A549 (cell line): ENCODE results near the gene TYW5. TPM values are rescaled to one million over a fixed set of nuclear protein-coding genes. Genes with fewer than 3 reads are reported as not detected.

Experiments used
- ATAC-seq, 2 experiments: fragments of 200-7000 bp in 1 of 2; fragments of >200 bp in 1 of 2; cut with Nextera tagmentation in 1 of 2; cut with Tn5 transposase in 1 of 2; 3 replicates each; pipeline versions ENCODE4 v1.8.0 to v1.9.1; 2018 to 2020; ENCODE audit warnings: mild to moderate bottlenecking in 1 of 2, moderate library complexity in 1 of 2
- CTCF ChIA-PET: fragments of 300-600 bp; sonication (Branson Sonifier 250); formaldehyde crosslinking; extraction: SDS; loops from one replicate; lab custom pipeline; 2021; ENCODE audit warnings: antibody characterized with exemption, inconsistent platforms; lab: Yijun Ruan, JAX
- POLR2A ChIA-PET: fragments of 350-600 bp; formaldehyde crosslinking; extraction: SDS; loops from one replicate; lab custom pipeline; 2021; ENCODE audit warnings: antibody characterized with exemption, inconsistent platforms; lab: Yijun Ruan, JAX
- DNase-seq, 2 experiments: peaks; one replicate each; pipeline versions ENCODE4 v3.0.0 to v3.0.0-alpha.2; 2011 to 2016; ENCODE audit warnings: low read depth in 1 of 2, low spot score in 1 of 2
- FAIRE-seq: peaks from 2 replicates; lab custom pipeline; 2011; peaks lifted over from hg19 to GRCh38; lab: Jason Lieb, UNC
- H3K27ac ChIP-seq, 2 experiments: fragments of >200 bp; sonication (Bioruptor Twin); formaldehyde crosslinking; 3 replicates each; pipeline ENCODE4 v1.5.1; 2016 to 2017
- H3K4me1 ChIP-seq: fragments of >200 bp; sonication (Bioruptor Twin); formaldehyde crosslinking; 3 replicates; pipeline ENCODE4 v1.6.1; 2016
- H3K4me2 ChIP-seq: fragments of >200 bp; sonication (Bioruptor Twin); formaldehyde crosslinking; 3 replicates; pipeline ENCODE4 v1.6.1; 2016
- H3K4me3 ChIP-seq: fragments of >200 bp; sonication (Bioruptor Twin); formaldehyde crosslinking; 3 replicates; pipeline ENCODE4 v1.5.1; 2016
- H3K9me3 ChIP-seq: fragments of >200 bp; sonication (Bioruptor Twin); formaldehyde crosslinking; 3 replicates; pipeline ENCODE4 v1.6.1; 2016
- ATOH8 ChIP-seq: fragments of 250-450 bp; sonication (Bioruptor Pico); IDR thresholded peaks from 2 replicates; pipeline ENCODE4 v1.5.0; 2020; ENCODE audit warnings: low read depth, mild to moderate bottlenecking, moderate library complexity
- BCL3 ChIP-seq: fragments of >200 bp; sonication (Bioruptor Twin); formaldehyde crosslinking; IDR thresholded peaks from 3 replicates; pipeline ENCODE4 v1.6.1; 2016
- CHD2 ChIP-seq: fragments of 150-350 bp; IDR thresholded peaks from 2 replicates; pipeline ENCODE4 v1.6.1; 2014; ENCODE audit warnings: low read length; ENCODE audit not compliant: partially characterized antibody
- E2F6 ChIP-seq: IDR thresholded peaks from 2 replicates; pipeline ENCODE4 v1.6.1; 2012; ENCODE audit warnings: low read depth, borderline replicate concordance
- EP300 ChIP-seq, 2 experiments: fragments of >200 bp; sonication (Bioruptor Twin); formaldehyde crosslinking; IDR thresholded peaks; 2 replicates in 1 of 2; 3 replicates in 1 of 2; pipeline ENCODE4 v1.6.1; 2016 to 2017
- FOXS1 ChIP-seq: fragments of 250-450 bp; sonication (Bioruptor Pico); IDR thresholded peaks from 2 replicates; pipeline ENCODE4 v1.5.0; 2020; ENCODE audit warnings: mild to moderate bottlenecking, moderate library complexity
- GATA3 ChIP-seq: IDR thresholded peaks from 2 replicates; pipeline ENCODE4 v1.6.1; 2012; ENCODE audit warnings: borderline replicate concordance
- HDAC2 ChIP-seq: fragments of 200-600 bp; sonication (generic); IDR thresholded peaks from 2 replicates; pipeline ENCODE4 v1.6.1; 2016
- HES2 ChIP-seq: fragments of >200 bp; sonication (Bioruptor Twin); formaldehyde crosslinking; IDR thresholded peaks from 2 replicates; pipeline ENCODE4 v1.6.1; 2016
- HMGXB4 ChIP-seq: fragments of 250-450 bp; sonication (Bioruptor Pico); IDR thresholded peaks from 2 replicates; pipeline ENCODE4 v1.5.0; 2021; ENCODE audit warnings: mild to moderate bottlenecking, moderate library complexity, borderline replicate concordance
- JUN ChIP-seq, 2 experiments: fragments of >200 bp; sonication (Bioruptor Twin); formaldehyde crosslinking; IDR thresholded peaks; 2 replicates in 1 of 2; 3 replicates in 1 of 2; pipeline ENCODE4 v1.6.1; 2016 to 2017
- KDM5A ChIP-seq: fragments of 200-600 bp; sonication (generic); IDR thresholded peaks from 2 replicates; pipeline ENCODE4 v1.6.1; 2016; ENCODE audit warnings: antibody characterized with exemption, mild to moderate bottlenecking
- NPAS2 ChIP-seq: fragments of 250-450 bp; sonication (Bioruptor Pico); IDR thresholded peaks from 2 replicates; pipeline ENCODE4 v1.8.0; 2022; ENCODE audit warnings: mild to moderate bottlenecking, moderate library complexity, borderline replicate concordance
- PHF8 ChIP-seq: fragments of 200-600 bp; sonication (generic); IDR thresholded peaks from 2 replicates; pipeline ENCODE4 v1.6.1; 2016; ENCODE audit warnings: low read depth, mild to moderate bottlenecking, antibody characterized with exemption, moderate library complexity, borderline replicate concordance
- POLR2A ChIP-seq: IDR thresholded peaks from 2 replicates; pipeline ENCODE4 v1.6.1; 2012; ENCODE audit warnings: mild to moderate bottlenecking, low read length
- POLR2AphosphoS2 ChIP-seq: conservative IDR thresholded peaks from 2 replicates; pipeline ENCODE4 v1.6.1; 2012; ENCODE audit warnings: low read length, improper control_type of control experiment, inconsistent platforms
- REST ChIP-seq: fragments of 200-600 bp; sonication (generic); IDR thresholded peaks from 2 replicates; pipeline ENCODE4 v1.6.1; 2016; ENCODE audit warnings: antibody characterized with exemption, mild to moderate bottlenecking, moderate library complexity
- RFX5 ChIP-seq: fragments of 450-650 bp; IDR thresholded peaks from 2 replicates; pipeline ENCODE4 v1.7.1; 2014; ENCODE audit warnings: antibody characterized with exemption, mild to moderate bottlenecking, moderate library complexity
- TFCP2L1 ChIP-seq: fragments of 250-450 bp; sonication (Bioruptor Pico); IDR thresholded peaks from 2 replicates; pipeline ENCODE4 v1.5.0; 2021; ENCODE audit warnings: mild to moderate bottlenecking
- ZFP36 ChIP-seq: fragments of 450-650 bp; IDR thresholded peaks from 2 replicates; pipeline ENCODE4 v1.6.1; 2014; ENCODE audit warnings: borderline replicate concordance; ENCODE audit not compliant: partially characterized antibody
- WGBS: methylation state at CpG from one replicate; pipeline ENCODE4 v1.1.6; 2017; ENCODE audit errors: missing lambda C conversion rate; 5-methylcytosine and 5-hydroxymethylcytosine counted together
- polyA plus RNA-seq, 4 experiments: library from polyadenylated mRNA; depleted of rRNA in 3 of 4; stranded (reverse); fragments of >200 nt; fragmentation: RNase III in 1 of 4; extraction: RNeasy Plus Mini Kit Qiagen cat#74134 plus additional on column Dnase treatment in 1 of 4; gene quantifications; 2 replicates in 3 of 4; 3 replicates in 1 of 4; pipeline ENCODE4 v1.2.3, GENCODE V29; 2011 to 2017

Gene TYW5
- polyA plus RNA-seq, 2 of the 4 experiments (the other 2 are of a cell fraction): 7.8 to 15.2 TPM

GRCh38 chr2:199994371-199994770, 39.1 kb upstream of the TYW5 start:
- FAIRE-seq (no peak), DNase-seq (no peak), ATAC-seq (no peak)
- TF ChIP-seq HES2: no peak
- TF ChIP-seq HDAC2: no peak
- no peak for TF ChIP-seq RFX5
- Histone ChIP-seq H3K4me3 (no peak overlapping the region), H3K4me1 (no peaks in the 10 kb centered on the region), H3K27ac (no peak overlapping the region), H3K9me3 (no peaks in the 10 kb centered on the region), H3K4me2 (no peak overlapping the region)
- ChIA-PET POLR2A (no interaction called here), CTCF (interaction anchor here (2.8 to 3.0 kb wide), 2 partner anchors 9 to 14 kb away, joined by 8 to 15 read pairs; no protein-coding TSS in a partner anchor)
- WGBS: 72% methylated on average over 3 of the region's 3 CpGs

GRCh38 chr2:199992296-199992695, 37.0 kb upstream of the TYW5 start:
- TF ChIP-seq ZFP36: no peak
- TF ChIP-seq GATA3: no peak
- no peak for TF ChIP-seq POLR2AphosphoS2
- TF ChIP-seq JUN (IDR thresholded peaks at IDR 0.05): no peak
- TF ChIP-seq REST: no peak
- TF ChIP-seq TFCP2L1 (CRISPR knock-in tag): no peak
- no peak for TF ChIP-seq PHF8
- no peak for TF ChIP-seq E2F6
- no peak for TF ChIP-seq NPAS2 (CRISPR knock-in tag)
- TF ChIP-seq EP300 (IDR thresholded peaks at IDR 0.05): no peak
- no peak for TF ChIP-seq KDM5A
- no peak for TF ChIP-seq FOXS1
- no peak for TF ChIP-seq POLR2A
- no peak for TF ChIP-seq HMGXB4 (CRISPR knock-in tag)
- TF ChIP-seq BCL3: no peak
- TF ChIP-seq CHD2: no peak
- no peak for TF ChIP-seq ATOH8 (CRISPR knock-in tag)
- DNase-seq: no peak
- H3K9me3 ChIP-seq: no peaks in the 10 kb centered on the region
- POLR2A ChIA-PET: no interaction called here
- H3K4me1 ChIP-seq: no peaks in the 10 kb centered on the region
- H3K27ac ChIP-seq: no peak overlapping the region
- CTCF ChIA-PET: no interaction called here
- WGBS: 82% methylated on average over 3 of the region's 3 CpGs
- no peak overlapping the region for H3K4me2 ChIP-seq
- FAIRE-seq: no peak
- no peak overlapping the region for H3K4me3 ChIP-seq
- ATAC-seq: no peak
